HG02885 (cell line): Measurements from ENCODE around the gene SREBF1.
A peak's percentile ranks its signal among the peaks of the same experiment; 100 is the strongest.

Experiments
- ATAC-seq: cut with Tn5 transposase; IDR thresholded peaks from one replicate; pipeline ENCODE4 v1.9.1; 2021; ENCODE audit warnings: mild to moderate bottlenecking; ENCODE audit not compliant: unreplicated experiment, poor library complexity

SREBF1 gene

DNA sequence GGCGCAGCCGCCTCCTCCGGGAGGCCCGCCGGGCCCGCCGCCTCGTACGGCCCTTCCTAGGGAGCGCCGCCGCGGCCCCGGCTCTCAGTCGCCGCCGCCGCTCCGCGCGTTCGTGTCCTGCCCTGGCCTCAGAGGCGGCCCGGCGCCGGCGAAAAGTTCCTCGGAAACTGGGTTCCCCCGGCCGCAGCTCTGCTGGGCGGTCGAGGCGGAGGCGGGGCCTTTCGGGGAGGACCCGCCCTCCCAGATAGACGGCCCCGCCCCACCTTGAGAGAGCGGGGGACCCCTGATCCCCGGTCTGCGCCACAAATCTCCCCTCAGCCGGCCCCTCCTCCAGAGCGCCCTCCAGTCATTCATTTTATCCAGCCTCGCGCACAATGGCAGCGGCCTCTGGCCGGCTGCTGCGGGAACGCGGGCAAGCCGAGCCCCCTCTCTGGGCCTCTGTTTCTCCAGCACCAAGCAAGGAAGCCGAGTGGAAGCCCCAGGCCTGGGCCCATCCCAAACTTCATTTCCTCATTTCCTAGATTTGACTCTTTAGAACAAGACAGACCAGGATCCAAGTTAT, at the start of gene SREBF1:
Gene SREBF1, minus strand, starts transcription at position 169 of the 562 bp plus-strand sequence. CDS start 169 bp downstream, outside the sequence.
- ATAC-seq, result peak; percentile 36

DNA sequence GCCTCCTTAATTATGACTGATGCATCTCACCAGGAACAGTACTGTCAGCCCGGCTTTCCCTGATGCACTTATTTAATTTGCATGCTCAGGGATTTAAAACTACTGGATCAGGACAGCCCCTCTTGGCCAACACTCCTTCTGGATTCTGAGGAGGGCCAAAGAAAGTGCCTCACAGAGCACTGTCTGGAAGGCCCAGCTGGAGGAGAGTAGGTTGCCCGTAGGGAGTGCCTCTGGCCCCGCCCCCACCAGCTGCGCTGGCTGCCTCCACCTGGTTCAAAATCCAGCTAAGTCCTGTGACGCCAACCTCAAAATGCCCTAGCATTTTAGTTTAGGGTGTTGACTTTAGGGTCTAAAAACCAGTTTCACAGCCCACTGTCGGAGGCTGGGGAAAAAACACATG, 49.4 kb upstream of the SREBF1 start:
- no peak for ATAC-seq

DNA sequence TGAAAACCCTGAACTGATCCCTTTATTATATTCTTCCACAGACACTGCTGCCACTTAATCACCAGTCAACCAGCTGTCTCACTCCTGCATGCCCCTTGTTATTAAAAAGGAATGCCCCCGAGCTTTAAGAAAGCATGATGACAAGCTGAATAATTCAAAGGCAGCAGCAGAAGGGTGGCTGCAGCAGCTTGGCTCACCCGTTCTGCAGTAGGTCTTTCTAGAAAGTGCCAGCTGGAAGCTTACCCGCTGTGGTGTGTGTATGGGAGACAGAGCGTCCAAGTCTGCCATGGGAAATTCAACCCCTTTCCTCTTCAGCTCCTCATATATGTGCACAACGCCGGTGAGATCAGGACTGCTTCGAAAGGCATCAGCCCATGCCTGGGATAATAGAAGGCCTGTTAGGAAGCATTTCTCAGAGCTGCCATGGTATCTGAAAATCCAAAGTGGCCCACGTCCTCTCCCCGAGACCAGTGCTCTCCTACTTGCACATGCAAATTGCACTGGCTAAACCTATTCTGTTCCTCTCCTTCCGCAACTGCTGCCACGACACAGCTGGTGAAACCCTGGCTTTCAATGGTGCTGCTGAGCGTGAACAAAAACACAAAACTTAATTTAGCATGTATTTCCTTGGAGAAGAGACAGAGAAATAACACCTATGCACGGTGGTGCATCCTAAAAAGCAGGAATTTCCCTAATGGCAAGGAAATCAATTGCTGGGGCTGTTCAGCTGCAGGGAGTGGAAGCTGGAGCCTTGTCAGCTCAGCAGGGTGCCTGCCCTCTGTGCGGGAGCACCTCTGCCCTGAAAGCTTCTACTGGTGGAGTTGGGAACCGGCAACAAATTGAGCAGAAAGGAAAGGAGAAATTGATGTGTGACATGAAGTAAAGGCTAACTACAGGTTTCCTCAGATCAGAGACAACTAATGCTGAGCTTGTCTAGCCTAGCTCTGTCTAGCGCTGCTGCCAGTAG, 47.9 kb upstream of the SREBF1 start:
- ATAC-seq, result no peak

DNA sequence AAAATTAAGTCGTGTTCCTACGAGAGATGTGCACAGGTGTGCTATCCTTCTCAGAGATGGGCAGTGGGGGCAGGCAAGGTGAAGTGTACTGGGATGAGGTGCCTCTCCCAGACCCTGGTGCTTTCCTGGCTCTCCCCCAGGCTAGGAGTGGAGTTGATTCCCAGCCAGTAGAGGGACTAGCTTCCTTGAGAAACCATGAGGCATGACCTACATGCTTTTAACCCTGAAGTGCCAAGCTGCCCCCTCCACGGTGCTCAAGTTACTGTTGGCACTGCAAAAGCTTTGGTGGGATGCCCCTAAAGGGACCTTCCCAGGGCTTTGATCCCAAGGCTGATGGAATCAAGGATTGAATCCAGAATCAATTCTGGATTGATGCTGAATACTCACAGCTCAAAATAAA, 47.0 kb upstream of the SREBF1 start:
- no peak for ATAC-seq

DNA sequence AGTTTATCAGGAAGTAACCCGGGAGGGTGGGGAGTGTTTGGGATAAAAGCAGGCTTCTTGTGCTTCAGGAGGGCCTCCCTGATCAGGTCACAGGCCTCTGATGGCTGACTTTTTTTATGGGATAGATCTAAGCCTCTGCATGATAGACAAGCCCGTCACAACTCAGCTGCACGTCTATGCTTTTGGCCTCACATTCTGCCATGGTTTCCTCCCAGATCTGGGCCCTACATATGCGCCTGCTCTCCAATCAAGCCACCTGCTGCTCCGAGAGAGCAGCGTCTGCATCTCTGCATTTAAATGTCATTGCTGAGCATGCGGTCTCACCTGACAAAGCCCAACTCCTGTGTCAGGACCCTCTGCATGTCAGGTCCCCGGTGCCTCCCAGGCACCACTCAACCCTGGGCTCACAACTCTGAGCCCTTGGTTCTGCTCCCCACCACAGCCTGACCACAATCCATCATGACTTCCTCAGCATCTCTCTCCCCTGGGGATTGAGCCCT, 45.3 kb upstream of the SREBF1 start:
- ATAC-seq, result no peak

DNA sequence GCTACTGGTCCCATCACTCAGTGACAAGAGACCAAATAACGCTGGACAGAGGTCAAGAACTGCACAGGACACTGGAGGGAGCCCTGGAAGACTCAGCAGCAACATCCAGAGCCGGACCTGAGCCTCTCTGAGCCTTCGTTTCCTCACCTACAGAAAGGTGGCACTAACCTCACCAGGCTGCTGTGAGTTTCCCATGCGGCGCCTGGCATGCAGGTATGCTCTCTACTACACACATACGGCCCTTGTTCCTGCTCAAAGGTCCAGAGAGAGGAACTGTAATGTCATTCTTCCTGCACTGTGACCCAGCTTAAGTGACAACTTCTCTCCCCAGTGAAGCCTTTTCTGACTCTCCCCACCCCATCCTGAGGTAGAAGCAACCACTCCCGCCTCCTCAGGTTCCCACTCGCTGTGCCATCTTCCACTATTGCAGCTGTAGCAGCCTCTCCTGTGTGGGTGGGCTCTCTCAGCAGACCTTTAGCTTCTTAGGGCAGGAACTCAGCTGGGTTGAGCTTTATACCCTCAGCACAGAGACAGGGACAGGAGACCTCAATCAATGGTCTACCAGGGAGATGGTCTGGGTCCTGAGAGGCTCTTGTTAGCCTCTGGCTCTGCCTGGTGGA, 43.9 kb upstream of the SREBF1 start:
- ATAC-seq, result no peak

DNA sequence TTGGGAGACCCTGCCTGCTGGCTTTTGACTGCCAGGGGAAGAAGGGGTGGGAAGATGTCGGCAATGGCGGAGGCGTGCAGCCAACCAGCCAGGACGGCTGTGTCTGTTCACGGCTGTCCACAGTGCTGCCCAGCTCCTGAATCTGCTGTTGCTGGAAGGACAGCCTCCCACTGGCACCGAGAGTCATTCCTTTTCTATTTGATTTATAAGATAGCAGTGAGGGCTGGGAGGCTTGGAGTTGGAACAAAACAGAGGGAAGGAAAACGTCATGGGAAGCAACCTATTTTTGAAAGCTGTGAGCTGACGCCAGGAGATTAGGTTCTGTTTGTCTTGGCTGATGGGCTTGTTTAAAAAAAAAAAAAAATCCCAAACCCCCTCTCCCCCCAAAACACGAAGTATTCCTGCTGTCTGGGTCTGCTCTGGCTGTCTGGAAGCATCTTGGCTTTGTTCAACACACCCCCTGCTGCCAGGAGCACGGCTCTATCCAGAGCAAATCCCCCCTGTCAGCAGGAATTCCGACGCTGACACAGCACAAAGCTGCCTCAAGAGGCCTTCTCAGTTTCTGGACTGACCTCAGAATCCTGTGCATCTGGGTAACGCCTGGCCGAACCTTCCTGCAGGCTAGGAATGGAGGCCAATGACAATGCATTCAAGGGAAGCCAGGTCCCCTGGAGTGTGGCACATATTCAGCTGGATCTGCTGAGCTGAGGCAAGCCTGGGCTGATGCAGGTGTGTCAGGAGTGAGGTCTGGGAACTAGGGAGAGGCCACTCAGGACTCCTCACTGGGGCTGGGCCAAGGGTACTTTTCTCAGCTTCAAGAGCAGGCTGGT, 41.0 kb upstream of the SREBF1 start:
- ATAC-seq, result no peak

DNA sequence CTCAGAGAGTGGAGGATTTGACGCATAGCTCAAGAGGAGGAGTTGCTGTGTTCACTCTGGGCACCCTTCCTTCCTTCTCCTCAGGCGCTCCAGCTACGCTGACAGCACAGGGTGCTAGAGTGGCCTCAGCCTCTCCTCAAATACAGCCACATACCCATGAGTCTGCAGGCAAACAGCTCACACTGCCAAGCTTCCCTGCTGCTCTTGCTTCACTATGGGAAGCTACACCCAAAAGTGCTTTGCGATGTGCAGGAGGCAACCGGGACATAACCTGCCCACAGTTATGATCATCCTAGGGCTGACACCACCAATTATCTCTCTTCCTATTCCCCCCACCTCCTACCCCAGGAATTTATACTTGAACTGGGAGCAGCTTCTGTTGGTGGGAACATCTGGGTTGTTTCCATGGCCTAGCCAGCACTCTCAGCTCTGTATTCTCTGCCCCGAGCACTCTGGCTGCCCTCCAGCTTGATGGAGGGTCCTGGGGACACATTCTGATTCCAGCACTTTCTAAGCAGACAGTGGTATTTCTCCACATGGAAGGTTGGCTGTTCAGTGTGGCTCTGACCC, 40.3 kb upstream of the SREBF1 start:
- ATAC-seq, result no peak

DNA sequence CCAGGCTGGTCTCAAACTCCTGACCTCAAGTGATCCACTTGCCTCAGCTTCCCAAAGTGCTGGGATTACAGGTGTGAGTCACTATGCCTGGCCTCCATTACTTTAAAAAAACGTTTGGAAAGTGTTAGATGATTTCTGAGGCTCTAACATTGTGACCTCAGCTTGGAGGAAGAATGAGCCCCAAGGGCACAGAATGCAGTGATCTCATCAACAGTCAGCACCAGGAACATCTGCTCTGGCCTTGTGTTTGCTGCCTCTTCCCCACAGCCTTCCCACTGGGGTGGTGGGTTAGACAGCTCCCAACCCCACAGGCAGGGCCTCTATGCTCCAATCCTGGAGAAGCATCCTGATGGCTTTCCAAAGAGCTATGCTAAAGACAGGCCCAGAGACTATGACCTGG, 37.7 kb upstream of the SREBF1 start:
- no peak for ATAC-seq

DNA sequence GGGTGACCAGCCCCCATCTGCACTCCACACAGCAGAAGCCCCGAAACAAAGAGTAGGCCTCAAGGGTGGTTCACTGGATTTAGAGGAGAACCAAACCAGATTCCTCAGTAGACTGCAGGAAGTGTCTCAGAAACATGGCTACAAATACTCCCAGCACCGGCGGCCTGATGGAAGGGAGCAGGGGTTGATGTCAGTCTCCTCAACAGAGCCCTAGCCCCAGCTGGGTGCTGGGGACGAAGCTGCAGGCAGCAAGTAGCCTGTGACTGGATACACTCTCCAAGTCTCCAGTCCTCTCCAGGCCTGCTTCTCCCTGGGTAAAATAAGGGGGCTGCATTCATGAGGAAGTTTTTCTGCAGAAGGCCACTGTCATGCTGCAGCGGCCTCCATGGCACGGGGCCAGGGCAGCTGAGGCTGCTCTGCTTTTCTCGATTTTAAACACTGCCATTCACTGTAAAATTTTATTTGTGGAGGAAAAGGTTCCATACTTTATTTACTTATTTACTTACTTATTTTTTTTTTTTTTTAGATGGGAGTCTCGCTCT, 36.7 kb upstream of the SREBF1 start:
- ATAC-seq, result no peak

DNA sequence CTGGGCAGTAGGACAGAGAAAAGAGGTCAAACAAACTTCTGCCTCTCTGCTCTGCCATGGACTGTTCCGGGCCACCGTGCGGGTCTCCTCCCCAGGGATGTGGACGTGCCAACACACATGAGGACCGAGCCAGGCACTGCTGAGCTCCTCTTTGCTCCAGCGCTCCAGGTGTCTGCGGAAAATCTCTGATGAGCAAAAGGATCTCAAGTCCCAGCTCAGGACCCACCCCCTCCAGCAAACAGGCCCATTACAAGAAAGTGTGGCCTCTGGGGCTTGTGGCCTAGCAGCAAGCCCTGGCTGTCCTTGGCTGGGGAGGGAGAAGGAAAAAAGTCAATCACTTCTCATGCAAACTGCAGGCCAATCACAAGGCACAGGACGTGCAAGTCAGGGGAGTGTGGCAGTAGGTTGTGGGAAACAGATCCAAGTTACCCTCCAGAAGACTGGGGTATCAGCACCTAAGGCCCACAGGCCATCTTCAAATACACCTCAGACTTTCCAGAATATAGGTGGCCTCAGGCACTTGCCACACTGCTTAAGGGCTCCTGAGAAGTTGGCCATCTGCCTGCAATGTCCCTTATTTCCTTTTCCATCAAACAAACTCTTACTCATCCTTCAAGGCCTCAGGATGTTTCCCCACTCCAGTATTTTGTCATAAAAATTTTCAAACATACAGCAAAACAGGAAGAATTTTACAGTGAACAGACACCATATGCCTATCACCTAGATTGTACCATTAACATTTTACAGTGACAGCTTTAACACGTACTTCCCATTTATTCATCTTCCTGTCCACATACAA, 36.0 kb upstream of the SREBF1 start:
- no peak for ATAC-seq

DNA sequence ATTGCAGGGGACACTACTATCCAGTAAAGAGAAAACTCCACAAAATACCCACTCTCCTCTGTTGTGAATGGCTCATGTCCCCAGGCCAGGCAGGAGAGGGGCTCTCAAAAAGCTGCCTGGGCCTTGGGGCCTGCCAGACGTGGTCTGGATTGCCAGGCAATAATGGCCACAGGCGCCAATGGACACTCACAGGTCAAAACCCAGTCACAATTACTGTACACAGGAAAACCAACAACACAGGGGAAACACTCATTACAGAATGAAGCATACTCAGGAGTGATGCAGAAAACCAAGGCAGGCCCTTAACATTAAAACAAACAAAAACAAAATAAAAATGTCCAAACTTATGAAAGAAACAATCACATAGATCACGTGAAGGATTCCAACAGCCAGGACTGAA, 35.1 kb upstream of the SREBF1 start:
- no peak for ATAC-seq

DNA sequence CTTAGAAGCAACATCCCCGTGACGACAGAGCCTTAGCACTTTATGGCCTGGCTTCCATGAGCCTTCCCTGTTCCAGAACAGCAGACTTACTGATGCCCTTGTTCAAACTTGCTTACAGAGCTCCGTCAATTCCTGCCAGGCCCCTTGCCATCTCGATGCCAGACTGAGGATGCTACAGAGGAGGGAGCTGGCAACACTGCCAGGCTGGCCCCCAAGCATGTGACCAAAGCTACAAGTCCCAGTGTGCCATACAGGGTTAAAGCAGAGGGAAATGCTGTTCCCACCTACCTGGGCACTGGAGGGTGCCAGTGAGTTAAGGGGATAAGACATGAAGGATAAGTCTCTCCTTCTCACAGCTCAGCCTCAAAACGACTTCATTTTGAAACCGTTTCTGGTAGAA, 33.5 kb upstream of the SREBF1 start:
- no peak for ATAC-seq

DNA sequence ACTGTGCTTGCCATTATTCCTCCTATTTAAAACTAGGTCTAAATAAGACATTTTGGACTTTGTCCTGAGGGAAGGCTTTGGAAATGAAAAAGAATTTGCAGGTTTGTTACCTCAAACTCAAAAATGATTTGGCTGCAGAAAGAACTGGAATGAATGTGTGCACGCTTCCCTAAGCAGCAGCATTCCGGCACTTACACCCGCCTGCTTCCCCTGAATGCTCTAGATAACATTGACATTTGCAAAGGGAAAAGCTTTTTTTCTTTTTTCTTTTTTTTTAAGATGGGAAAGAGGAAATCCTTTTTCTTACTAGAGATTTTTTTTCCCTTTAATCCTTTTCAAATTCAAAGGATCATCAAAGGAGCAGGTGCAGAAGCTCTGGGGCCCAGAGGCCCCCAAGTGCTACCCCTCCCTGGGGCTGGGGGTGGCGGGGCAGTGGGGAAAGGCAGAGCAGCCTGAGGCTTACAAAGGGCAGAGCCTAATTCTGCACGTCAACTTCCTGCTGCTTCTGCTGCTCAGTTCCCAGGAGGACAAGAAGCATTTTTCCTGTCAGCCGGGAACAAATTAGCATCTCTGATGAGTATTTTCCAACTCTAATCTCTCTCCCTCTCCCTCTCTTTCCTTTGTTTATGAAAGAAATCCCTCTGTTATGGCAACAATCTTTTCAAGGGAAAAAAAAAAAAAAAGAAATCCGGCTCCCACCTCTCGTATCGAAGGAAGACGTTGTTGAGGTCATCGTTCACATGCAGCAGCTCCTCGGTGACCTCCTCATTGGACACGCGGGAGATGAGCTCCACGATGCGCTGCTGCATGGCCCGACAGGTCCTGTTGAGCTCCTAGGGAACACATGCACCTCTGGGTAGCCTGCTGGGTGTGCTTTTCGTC, 32.1 kb upstream of the SREBF1 start:
- no peak for ATAC-seq

DNA sequence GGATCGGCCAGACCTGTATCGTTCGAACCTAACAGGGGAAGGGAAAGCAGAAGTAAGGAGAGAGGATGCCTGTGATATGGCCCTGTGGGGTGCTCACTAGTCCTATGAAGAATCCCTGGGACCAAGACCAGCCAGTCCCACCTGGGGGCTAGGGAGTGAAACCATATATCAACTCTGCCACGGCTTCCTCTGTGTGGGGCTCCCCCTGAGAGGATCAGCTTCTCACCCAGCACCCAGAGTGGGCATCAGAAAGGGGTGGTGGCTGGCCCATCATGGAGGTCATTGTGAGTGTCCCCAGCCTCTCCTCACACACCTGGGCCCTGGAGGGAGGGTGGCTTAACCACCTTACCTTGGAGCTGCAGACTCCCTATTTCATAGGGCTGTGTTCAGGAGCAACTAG, 30.1 kb upstream of the SREBF1 start:
- ATAC-seq, result no peak

DNA sequence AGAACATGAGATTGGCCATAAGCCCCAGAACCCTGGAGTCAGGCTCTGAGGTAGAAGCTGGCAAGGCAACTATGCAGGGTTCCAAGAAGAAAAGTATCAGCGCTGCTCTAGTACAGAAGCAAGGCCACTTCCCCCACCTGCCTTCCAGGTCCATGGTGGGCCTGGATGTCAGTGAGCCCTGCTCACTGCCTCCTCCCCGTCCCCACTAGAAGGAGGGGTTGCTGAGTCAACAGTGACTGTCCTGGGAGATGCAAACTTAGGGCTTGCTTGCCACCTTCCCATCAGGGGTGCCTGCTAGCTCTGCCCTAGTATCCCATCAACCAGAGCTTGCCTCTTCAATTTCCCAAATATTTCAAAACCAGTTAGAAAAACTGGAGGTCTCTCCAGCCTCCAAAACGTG, 29.6 kb upstream of the SREBF1 start:
- no peak for ATAC-seq

DNA sequence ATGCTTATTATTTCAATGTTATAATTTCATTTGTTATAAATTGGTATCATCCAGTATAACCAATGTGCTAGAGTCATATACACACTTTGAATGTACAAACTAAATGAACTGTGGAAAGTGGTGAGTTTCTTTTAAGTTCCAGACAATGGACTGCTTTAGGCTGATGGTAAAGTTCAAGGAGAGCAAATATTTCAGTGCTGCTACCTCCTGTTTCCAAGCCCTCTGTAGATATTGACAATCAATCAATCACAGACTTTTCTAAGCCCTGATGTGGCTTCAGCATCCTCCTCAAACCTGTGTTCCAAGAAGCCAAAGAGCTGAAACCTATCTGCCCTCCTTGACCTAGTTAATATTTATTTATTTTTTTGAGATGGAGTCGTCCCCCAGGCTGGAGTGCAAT, 28.2 kb upstream of the SREBF1 start:
- ATAC-seq, result no peak

DNA sequence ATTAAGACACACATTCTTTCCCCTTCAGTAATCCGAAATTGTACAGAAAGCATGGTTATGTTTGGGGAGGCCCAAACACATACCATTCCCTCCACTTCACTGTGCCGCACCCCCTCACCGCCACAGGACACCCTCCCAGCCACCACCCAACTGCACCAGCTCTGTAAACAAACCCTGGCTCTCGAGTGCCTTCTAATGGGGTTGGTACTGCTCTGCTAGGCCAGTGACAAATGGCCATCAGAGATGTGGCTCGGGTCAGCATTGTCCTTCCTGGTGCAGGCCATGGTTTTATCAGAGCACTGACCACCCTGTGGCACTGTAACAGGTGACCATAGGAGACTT, 24.0 kb upstream of the SREBF1 start:
- no peak for ATAC-seq
